Caco-2 (cell line): ENCODE measurements around the gene CCDC197. TPM values are rescaled to one million over a fixed set of nuclear protein-coding genes. Genes with fewer than 3 reads are reported as not detected.

Source experiments
- BruUV-seq: library from RNA; stranded (reverse); fragments of 400-500 nt; replicated peaks from 2 replicates; lab custom pipeline; 2021; lab: Mats Ljungman, UMichigan
- CTCF ChIA-PET: fragments of 300-600 bp; sonication (Branson Sonifier 250); formaldehyde crosslinking; loops from one replicate; lab custom pipeline; 2022; ENCODE audit warnings: antibody characterized with exemption; lab: Charles Lee
- POLR2A ChIA-PET: fragments of 300-600 bp; sonication (Branson Sonifier 250); formaldehyde crosslinking; loops from one replicate; lab custom pipeline; 2022; ENCODE audit warnings: antibody characterized with exemption; lab: Charles Lee
- DNase-seq, 2 experiments: peaks; one replicate each; pipeline versions ENCODE4 v3.0.0 to v3.0.0-alpha.2; 2020 to 2022
- H3K27me3 ChIP-seq: replicated peaks from 2 replicates; pipeline ENCODE4 v1.6.0; 2011; ENCODE audit warnings: low read length; ENCODE audit not compliant: control insufficient read depth, insufficient read depth
- H3K36me3 ChIP-seq: 2 replicates; pipeline ENCODE4 v1.5.1; 2011; ENCODE audit warnings: low read length; ENCODE audit not compliant: control insufficient read depth, insufficient read depth
- H3K4me1 ChIP-seq: fragments of 250-450 bp; sonication (Bioruptor Pico); 2 replicates; pipeline ENCODE4 v1.5.1; 2020; ENCODE audit warnings: mild to moderate bottlenecking
- H3K4me3 ChIP-seq: 2 replicates; pipeline ENCODE4 v1.5.1; 2011; ENCODE audit warnings: low read depth, mild to moderate bottlenecking, control low read depth, low read length
- H3K9me3 ChIP-seq: fragments of 250-450 bp; sonication (Bioruptor Pico); 2 replicates; pipeline ENCODE4 v1.5.1; 2020; ENCODE audit warnings: mild to moderate bottlenecking, moderate library complexity
- H3K27ac Mint-ChIP-seq: one replicate; pipeline ENCODE4 v1.8.0; 2022; ENCODE audit warnings: mixed read lengths; ENCODE audit not compliant: unreplicated experiment
- H3K27me3 Mint-ChIP-seq: one replicate; pipeline ENCODE4 v1.8.0; 2022; ENCODE audit warnings: mixed read lengths; ENCODE audit not compliant: insufficient read depth, unreplicated experiment
- H3K36me3 Mint-ChIP-seq: one replicate; pipeline ENCODE4 v1.8.0; 2022; ENCODE audit warnings: mild to moderate bottlenecking, mixed read lengths; ENCODE audit not compliant: insufficient read depth, unreplicated experiment
- H3K4me1 Mint-ChIP-seq: one replicate; pipeline ENCODE4 v1.8.0; 2022; ENCODE audit warnings: low read depth, mixed read lengths; ENCODE audit not compliant: unreplicated experiment
- H3K4me3 Mint-ChIP-seq: one replicate; pipeline ENCODE4 v1.8.0; 2022; ENCODE audit warnings: mild to moderate bottlenecking, moderate library complexity, mixed read lengths; ENCODE audit not compliant: unreplicated experiment
- H3K9me3 Mint-ChIP-seq: one replicate; pipeline ENCODE4 v1.8.0; 2022; ENCODE audit warnings: mixed read lengths; ENCODE audit not compliant: unreplicated experiment
- intact Hi-C: fragments of 100-400 bp; cut with micrococcal nuclease; formaldehyde crosslinking; loops from one replicate; pipeline ENCODE4 v1.10.0; 2022; ENCODE audit not compliant: unreplicated experiment
- total RNA-seq: library from RNA; stranded (reverse); gene quantifications from 2 replicates; pipeline ENCODE4 v1.2.3, GENCODE V29; 2022
- TF ChIP-seq, protein P1 (sequence below), 2 experiments: fragments of 200-600 bp in 1 of 2; IDR thresholded peaks; 1 replicate in 1 of 2; 2 replicates in 1 of 2; pipeline versions ENCODE4 v1.5.1 to v1.8.0; 2011 to 2022; ENCODE audit warnings: antibody characterized with exemption in 1 of 2, control low read depth in 1 of 2, inconsistent platforms in 1 of 2, low read depth in 1 of 2, low read length in 1 of 2, mild to moderate bottlenecking in 1 of 2, moderate library complexity in 1 of 2; ENCODE audit not compliant: insufficient read depth in 1 of 2, severe bottlenecking in 1 of 2, unreplicated experiment in 1 of 2

Gene CCDC197
- total RNA-seq, 1 experiment from 2014 or later: not detected

DNA sequence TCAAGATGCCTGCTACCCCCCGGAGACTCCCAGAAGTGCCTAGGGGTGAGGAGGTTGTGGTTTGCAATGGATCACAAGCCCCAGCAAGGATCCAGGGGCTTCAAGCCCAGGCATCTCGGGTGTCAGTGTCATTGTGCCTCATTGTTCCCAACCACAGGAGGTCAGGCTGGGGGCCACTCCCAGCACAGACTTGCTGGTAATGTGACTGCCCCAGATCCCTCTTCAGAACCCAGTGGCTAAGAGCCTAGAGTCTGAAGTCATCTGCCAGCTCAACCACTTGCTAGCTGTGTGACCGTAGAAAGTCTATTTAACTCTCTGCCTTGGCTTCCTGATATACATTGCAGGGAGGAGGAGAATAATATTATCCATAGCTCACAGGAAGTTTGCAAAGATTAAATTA is 13.0 kb upstream of the CCDC197 start:
- ChIA-PET POLR2A (no interaction called here), CTCF (no interaction called here)
- H3K4me3 ChIP-seq: no peak overlapping the region
- Mint-ChIP-seq H3K9me3 (no peaks in the 10 kb centered on the region), H3K4me1 (no peaks in the 10 kb centered on the region), H3K27me3 (no peaks in the 10 kb centered on the region), H3K27ac (no peak overlapping the region), H3K36me3 (no peaks in the 10 kb centered on the region), H3K4me3 (no peak overlapping the region)
- no peaks in the 10 kb centered on the region for H3K36me3 ChIP-seq
- H3K4me1 ChIP-seq: peaks cover 9% of the 10 kb centered on the region
- H3K9me3 ChIP-seq: no peaks in the 10 kb centered on the region
- H3K27me3 ChIP-seq: no peaks in the 10 kb centered on the region
- no peak for DNase-seq
- BruUV-seq: no TSS peak
- intact Hi-C loops: no loop called here
- TF ChIP-seq, protein P1, sequence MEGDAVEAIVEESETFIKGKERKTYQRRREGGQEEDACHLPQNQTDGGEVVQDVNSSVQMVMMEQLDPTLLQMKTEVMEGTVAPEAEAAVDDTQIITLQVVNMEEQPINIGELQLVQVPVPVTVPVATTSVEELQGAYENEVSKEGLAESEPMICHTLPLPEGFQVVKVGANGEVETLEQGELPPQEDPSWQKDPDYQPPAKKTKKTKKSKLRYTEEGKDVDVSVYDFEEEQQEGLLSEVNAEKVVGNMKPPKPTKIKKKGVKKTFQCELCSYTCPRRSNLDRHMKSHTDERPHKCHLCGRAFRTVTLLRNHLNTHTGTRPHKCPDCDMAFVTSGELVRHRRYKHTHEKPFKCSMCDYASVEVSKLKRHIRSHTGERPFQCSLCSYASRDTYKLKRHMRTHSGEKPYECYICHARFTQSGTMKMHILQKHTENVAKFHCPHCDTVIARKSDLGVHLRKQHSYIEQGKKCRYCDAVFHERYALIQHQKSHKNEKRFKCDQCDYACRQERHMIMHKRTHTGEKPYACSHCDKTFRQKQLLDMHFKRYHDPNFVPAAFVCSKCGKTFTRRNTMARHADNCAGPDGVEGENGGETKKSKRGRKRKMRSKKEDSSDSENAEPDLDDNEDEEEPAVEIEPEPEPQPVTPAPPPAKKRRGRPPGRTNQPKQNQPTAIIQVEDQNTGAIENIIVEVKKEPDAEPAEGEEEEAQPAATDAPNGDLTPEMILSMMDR (IDR thresholded peaks at IDR 0.05; ENCODE audit: insufficient read depth in 1 of 2, low read depth in 1 of 2, low read length in 1 of 2, severe bottlenecking in 1 of 2, unreplicated experiment in 1 of 2): no peak

DNA sequence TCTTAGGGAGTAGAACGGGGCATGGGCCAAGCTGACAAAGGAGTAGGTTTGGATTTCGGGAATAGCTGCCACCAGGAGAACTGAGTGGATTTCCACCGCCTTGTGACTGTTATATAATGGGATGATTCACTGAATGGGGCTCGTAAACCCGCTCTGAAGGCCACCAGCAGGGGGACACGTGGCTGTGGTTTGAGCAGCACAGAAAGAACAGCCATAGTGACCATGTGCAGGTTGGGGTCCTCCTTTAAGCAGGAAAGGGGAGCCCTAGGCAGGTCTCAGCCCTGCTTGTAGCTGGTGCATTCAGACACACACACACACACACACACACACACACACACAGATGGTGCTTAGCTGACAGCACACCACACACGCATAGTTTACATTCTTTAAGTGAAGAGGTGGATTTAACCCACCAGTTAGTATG is 12.1 kb upstream of the CCDC197 start:
- no peaks in the 10 kb centered on the region for H3K4me1 Mint-ChIP-seq
- no TSS peak for BruUV-seq
- H3K4me3 Mint-ChIP-seq: no peak overlapping the region
- intact Hi-C loops: loop anchor here (1.0 kb wide), 1 partner anchor 16 kb away; no protein-coding TSS in a partner anchor
- TF ChIP-seq, protein P1 (IDR thresholded peaks at IDR 0.05; ENCODE audit: insufficient read depth in 1 of 2, low read depth in 1 of 2, low read length in 1 of 2, severe bottlenecking in 1 of 2, unreplicated experiment in 1 of 2): peak; percentile 37 to 47
- Histone ChIP-seq H3K9me3 (no peaks in the 10 kb centered on the region), H3K4me1 (peaks cover 9% of the 10 kb centered on the region), H3K36me3 (no peaks in the 10 kb centered on the region), H3K27me3 (no peaks in the 10 kb centered on the region), H3K4me3 (no peak overlapping the region)
- H3K27ac Mint-ChIP-seq: no peak overlapping the region
- no peaks in the 10 kb centered on the region for H3K9me3 Mint-ChIP-seq
- peak; percentile 67 for DNase-seq
- no peaks in the 10 kb centered on the region for H3K27me3 Mint-ChIP-seq
- CTCF ChIA-PET: interaction anchor here (0.6 to 1.0 kb wide), 2 partner anchors 15 to 17 kb away, joined by 4 to 5 read pairs; no protein-coding TSS in a partner anchor
- no peaks in the 10 kb centered on the region for H3K36me3 Mint-ChIP-seq
- POLR2A ChIA-PET: no interaction called here

- Mint-ChIP-seq H3K4me1 (no peaks in the 10 kb centered on the region), H3K9me3 (no peaks in the 10 kb centered on the region), H3K27ac (no peak overlapping the region), H3K36me3 (no peaks in the 10 kb centered on the region), H3K27me3 (no peaks in the 10 kb centered on the region), H3K4me3 (no peak overlapping the region)
- TF ChIP-seq, protein P1 (IDR thresholded peaks at IDR 0.05; ENCODE audit: insufficient read depth in 1 of 2, low read depth in 1 of 2, low read length in 1 of 2, severe bottlenecking in 1 of 2, unreplicated experiment in 1 of 2): no peak
- Histone ChIP-seq H3K4me1 (peaks cover 9% of the 10 kb centered on the region), H3K36me3 (no peaks in the 10 kb centered on the region), H3K27me3 (no peaks in the 10 kb centered on the region), H3K9me3 (no peaks in the 10 kb centered on the region), H3K4me3 (no peak overlapping the region)
- DNase-seq: no peak
- ChIA-PET CTCF (no interaction called here), POLR2A (no interaction called here)
- intact Hi-C loops: no loop called here
- no TSS peak for BruUV-seq
Observed at GRCh38 chr14:93986955-93987354, 10.1 kb upstream of the CCDC197 start.
